DMS114 treated with DMSO at 0.1 percent for 48 hours (cell line): ENCODE measurements around the gene EXD3.

Source experiments
- DNase-seq: peaks from one replicate; lab custom pipeline; 2025; ENCODE audit not compliant: unreplicated experiment; lab: John Stamatoyannopoulos, UW

The EXD3 gene

DNA sequence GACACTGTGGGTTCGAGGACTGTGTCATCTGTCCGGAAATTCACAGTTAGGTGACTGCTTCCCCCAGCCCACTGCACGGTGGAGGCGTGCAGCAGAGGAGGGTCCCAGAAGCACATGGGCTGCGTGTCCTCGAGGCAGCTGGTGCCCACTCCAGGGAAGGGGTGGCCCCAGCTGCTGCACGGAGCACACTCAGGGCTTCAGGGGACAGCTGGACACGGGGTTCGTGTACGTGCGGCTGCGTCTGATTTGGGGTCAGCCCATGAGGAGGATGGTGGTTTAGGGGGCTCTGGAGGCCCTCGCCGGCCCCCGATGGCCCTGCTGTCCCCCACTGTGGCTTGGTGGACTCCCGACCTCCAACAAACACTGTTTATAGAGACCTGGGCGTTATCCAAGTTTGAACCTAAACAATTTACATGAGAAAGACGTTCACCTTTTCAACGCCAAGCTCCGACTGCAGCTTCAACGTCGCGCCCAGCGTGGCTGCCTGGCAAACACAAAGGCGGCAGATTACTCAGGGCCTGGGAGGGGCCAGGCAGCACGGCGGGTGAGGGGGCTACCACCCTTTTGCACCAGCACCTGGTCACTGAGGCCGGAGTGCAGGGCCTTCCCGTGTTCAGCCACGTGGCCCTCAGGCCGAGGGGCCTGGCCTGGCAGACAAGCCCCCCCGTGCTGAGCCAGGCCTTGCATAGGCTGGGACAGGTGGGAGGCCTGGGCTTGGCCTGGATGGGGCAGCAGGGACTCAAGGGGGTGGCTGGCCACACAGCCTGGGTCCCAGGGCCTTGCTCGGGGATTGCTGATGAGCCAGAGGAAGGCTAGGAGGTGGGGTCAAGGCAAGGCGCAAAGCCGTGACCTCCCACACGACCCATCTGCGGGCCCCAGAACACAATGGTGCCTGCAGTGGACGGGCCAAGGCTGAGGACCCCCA lies 55.2 kb downstream of the EXD3 start:
- no peak for DNase-seq

DNA sequence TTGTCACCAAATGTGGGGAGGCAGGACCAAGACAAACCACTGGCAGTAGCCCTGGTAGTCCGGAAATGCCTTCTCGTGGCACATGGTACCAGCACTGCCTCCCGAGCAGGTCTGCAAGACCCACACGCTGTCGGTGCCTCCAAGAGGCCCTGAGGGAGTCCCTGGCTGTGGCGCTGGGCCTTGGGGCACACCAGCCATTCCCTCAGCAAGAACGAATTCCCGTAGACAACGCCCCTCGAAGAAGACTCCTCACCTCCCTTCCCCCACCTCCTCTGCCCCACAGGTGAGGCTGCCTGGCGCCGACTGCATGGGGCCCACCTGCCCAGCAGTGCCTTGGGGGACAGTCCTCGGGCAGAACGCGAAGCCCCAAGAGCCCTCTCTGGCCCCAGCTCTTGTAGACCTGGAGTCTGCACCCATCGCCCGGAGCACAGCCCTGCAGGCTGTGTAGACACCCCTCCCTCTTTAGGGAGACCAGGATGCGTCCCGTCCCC lies 56.0 kb downstream of the EXD3 start:
- no peak for DNase-seq

GRCh38 chr9:137366445-137366810 lies 56.5 kb downstream of the EXD3 start:
- no peak for DNase-seq

DNA sequence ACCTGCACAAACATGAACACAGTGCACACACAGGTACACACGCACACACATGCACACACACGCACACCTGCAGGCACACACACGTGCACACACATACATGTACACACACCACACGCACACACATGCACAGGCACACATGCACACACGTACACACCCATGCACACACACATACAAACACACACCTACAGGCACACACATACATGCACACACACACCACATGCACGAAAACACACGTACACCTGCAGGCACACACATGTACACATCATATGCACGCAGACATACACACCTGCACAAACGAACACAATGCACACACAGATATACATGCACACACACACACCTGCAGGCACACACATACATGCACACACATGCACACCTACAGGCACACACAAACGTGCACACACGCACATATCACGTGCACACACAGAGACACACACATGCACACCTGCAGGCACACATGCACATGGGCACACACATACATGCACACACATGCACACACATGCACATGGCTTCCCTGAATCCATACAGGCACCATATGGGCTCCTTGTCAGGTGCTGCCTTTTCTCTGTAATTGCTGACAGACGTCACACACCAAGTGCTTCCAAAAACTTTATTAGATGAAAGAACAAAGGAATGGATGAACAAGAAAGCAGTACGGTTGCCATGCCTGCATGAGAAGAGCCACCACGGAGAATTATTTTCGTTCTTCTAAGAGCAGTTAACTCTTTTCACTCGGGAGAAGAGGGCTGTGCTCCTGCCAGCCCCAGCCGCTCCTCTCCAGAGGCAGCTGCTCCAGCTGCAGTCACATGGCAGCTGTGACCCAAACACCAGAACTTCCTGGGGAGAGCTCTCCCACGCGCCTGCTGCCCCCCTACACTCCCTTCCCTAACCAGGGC lies 57.2 kb downstream of the EXD3 start:
- no peak for DNase-seq

GRCh38 chr9:137365056-137365455 lies 57.9 kb downstream of the EXD3 start:
- DNase-seq = no peak

DNA sequence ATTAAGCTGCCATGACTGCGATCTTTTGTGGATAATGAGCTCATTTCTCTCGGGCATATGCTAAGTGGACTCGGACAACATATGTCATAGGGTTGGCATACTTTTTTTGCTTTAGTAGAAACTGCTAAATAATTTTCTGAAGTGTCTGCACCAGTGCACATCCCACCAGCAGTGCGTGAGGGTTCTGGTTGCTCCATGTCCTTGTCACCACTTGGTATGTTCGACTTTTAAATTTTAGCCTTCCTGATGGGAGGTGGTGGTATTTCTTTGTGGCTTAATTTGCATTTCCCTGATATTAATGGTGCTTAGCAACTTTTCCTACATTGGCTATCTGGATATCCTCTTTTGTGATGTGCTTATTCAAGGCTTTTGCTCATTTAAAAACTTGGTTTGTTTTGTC lies 63.1 kb downstream of the EXD3 start:
- no peak for DNase-seq

GRCh38 chr9:137358126-137358525 lies 64.8 kb downstream of the EXD3 start:
- no peak for DNase-seq

DNA sequence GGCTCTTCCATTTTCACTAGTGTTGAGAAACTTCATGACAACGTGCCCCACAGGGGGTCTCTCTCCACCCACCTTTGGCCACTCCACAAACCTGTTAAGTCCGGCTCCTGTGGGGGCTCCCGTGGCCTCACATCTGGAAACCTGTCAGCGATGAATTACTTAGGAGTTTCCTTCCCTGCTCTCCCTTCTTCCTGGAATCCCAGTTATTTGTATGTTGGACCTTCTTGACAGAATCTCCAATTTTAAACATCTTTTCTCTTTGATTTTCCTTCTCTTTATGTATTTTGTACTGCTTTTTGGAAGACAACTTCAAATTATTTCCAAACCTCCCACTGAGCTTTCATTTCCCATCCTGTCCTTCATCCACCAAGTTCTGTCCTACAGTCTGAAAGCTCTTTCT lies 65.8 kb downstream of the EXD3 start:
- no peak for DNase-seq

- DNase-seq = no peak
These were observed 67.1 kb downstream of the EXD3 start for GRCh38 chr9:137355761-137356365.

- no peak for DNase-seq
These were observed 67.9 kb downstream of the EXD3 start for GRCh38 chr9:137354845-137355760.

DNA sequence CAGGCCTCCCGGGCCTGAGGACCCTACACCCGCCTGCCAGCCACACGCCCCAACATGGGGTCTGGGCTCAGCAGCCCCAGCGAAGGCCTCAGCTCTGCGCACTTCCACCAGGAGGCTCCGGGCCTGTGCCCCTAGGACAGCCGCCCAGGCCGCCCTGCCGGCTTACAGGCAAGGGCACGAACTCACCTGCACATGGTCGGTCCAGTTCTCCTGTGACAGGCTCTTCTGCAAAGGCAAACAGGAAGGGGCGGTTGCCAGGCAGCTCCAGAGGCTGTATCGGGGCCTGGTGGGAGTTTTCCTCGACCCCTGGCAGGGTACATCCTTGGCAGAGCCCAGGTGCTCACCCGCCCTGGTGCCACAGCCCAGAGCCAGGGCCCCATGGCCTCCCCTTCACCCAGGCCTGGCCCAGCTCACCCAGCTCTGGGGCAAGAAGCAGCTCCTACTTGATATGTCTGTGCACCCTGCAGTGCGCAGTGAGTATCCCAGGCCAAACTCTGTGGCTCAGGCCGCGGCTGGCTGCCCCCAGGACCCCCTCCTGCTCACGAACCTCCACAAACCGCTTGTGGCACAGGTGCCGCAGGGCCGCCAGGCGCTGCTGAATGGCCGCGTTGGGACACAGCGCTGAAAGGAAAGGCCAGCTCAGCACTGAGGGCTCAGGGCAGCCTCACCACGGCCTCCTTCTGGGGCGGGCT lies 68.7 kb downstream of the EXD3 start:
- no peak for DNase-seq

DNA sequence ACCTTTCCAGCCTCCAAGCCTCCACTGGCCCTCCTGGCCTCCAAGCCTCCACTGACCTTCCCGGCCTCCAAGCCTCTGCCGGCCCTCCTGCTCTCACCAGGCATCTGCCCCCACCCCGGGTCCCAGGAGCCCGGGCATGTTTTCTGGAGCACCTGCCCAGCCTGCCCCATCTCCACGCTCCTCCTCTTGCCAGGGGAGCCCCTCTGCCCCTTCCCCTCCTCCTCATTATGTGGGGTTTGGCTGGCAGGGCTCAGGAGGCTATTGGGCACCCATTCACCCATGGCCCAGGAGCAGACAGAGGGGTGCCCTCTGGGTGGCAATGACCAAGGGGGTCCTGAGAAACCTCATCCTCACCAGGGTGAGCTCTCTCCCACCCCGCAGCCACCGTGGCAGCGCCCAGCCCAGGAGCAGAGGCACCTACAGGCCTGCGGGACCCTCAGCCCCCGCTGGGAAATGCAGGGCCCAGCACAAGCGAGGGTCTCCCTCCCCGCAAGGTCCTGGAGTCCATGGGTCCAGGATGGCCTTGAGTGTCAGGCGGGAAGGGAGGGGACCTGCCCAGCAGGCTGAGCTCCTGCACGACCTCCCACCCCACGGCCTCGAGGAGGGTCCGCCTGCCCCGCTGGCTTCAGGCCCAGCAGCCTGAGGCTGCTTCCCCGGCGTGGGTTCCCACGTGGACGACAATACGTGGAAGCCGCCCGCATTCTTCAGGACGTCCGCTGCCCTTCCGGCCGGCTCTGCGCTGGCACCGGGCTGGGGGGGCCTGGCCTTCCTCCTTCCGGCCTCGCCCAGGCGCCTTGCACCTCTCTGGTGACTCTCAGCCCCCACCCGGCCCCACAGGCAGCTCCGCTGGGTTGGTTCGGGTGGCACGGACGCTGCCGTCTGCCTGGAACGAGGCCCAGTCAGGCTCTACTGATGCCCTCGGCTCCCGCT lies 69.5 kb downstream of the EXD3 start:
- no peak for DNase-seq

GRCh38 chr9:137352511-137353222 lies 70.3 kb downstream of the EXD3 start:
- no peak for DNase-seq

- DNase-seq = no peak
These were observed 71.0 kb downstream of the EXD3 start for GRCh38 chr9:137351781-137352501.

GRCh38 chr9:137350696-137351584 lies 72.0 kb downstream of the EXD3 start:
- DNase-seq = no peak

DNA sequence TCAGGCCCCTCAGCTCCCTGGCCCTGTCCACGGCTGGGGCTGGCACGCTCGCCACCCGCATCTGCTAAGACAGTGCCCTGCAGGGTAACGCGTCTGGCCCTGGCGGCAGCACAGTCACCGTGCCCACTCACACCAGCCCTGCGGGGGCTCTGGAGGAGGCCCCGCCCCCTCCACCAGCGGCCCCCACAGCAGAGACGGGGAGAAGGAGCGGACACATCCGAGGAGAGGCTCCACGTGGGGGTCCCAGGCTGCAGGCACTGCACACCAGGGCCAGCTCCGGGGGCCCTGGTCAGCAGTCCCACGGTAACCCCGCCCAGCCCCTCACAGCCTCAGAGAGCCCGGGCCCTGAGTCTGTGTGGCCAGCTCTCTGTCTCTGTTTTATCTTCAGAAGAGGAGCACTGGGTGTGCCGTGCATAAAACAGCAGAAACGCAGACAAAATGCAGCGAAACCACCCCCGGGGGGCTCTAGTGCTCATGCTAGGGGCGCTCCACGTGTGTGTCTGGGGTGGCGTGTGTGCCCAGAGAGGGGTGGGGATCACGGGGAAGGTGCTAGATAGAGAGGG lies 73.4 kb downstream of the EXD3 start:
- DNase-seq = no peak
